G401.6 (cell line): ENCODE data around the gene CREB3L1.
A peak's percentile ranks its signal among the peaks of the same experiment; 100 is the strongest.

Experiments used
- FAIRE-seq: peaks from 2 replicates; lab custom pipeline; 2012; peaks lifted over from hg19 to GRCh38; lab: Jason Lieb, UNC

The CREB3L1 gene

GRCh38 chr11:46366661-46367161 is 89.2 kb downstream of the CREB3L1 start:
- no peak for FAIRE-seq

- FAIRE-seq = no peak
Measured at GRCh38 chr11:46367244-46367915, 89.9 kb downstream of the CREB3L1 start.

GRCh38 chr11:46367916-46368267 is 90.4 kb downstream of the CREB3L1 start:
- no peak for FAIRE-seq

- FAIRE-seq = peak; percentile 31
Measured at GRCh38 chr11:46369458-46370152, 92.1 kb downstream of the CREB3L1 start.

- FAIRE-seq = no peak
Measured at GRCh38 chr11:46370253-46370652, 92.8 kb downstream of the CREB3L1 start.
